ENCODE measurements around the gene KRTAP29-1. TPM values are rescaled to one million over a fixed set of nuclear protein-coding genes. Genes with fewer than 3 reads are reported as not detected.

The KRTAP29-1 gene
- total and polyA plus RNA-seq, 2 experiments from 2014 or later: not detected

DNA sequence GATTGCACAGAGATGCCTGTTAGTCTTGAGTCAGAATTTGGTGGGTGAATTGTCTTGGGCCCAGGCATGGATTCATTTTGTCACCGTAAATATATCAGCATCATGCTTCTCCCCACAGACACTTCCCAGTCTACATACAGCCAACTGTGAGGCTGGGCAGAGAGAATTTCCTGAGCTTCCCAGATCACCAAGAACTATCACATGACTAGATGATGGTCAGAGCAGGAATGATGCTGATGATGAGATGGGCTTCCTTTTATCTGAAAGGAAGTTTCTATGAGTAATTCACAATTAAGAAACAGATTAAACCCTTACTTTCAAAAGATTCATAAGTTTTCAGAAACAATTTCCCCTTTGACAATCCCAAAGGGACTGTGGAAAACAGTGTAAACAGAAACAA, 47.8 kb downstream of the KRTAP29-1 start:
- Histone ChIP-seq H3K27ac (no peak overlapping the region), H3K9me3 (ENCODE audit: low read depth) (no peaks in the 10 kb centered on the region), H3K4me1 (ENCODE audit: low read depth) (no peaks in the 10 kb centered on the region), H3K36me3 (no peaks in the 10 kb centered on the region), H3K4me3 (no peak overlapping the region), H3K27me3 (peaks cover 67% of the 10 kb centered on the region)
- no peak for DNase-seq (ENCODE audit: low read depth in 1 of 2, low spot score in 1 of 2)
- TF ChIP-seq, protein P1, sequence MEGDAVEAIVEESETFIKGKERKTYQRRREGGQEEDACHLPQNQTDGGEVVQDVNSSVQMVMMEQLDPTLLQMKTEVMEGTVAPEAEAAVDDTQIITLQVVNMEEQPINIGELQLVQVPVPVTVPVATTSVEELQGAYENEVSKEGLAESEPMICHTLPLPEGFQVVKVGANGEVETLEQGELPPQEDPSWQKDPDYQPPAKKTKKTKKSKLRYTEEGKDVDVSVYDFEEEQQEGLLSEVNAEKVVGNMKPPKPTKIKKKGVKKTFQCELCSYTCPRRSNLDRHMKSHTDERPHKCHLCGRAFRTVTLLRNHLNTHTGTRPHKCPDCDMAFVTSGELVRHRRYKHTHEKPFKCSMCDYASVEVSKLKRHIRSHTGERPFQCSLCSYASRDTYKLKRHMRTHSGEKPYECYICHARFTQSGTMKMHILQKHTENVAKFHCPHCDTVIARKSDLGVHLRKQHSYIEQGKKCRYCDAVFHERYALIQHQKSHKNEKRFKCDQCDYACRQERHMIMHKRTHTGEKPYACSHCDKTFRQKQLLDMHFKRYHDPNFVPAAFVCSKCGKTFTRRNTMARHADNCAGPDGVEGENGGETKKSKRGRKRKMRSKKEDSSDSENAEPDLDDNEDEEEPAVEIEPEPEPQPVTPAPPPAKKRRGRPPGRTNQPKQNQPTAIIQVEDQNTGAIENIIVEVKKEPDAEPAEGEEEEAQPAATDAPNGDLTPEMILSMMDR (IDR thresholded peaks at IDR 0.05; ENCODE audit: low read depth, low read length): no peak

Other genes with a start within 250 kb of the KRTAP29-1 start
Only the 30 nearest of the 37 such genes appear.
- gene KRTAP4-16, start 200.6 kb downstream of the KRTAP29-1 start, total RNA-seq: not detected in 2 replicates
- not detected in 2 replicates for gene KRTAP4-16, start 200.6 kb downstream of the KRTAP29-1 start, polyA plus RNA-seq
- not detected in 2 replicates for gene KRTAP4-9, start 197.5 kb downstream of the KRTAP29-1 start, total RNA-seq
- gene KRTAP4-9, start 197.5 kb downstream of the KRTAP29-1 start, polyA plus RNA-seq: not detected in 2 replicates
- not detected in 2 replicates for gene KRTAP4-11, start 184.5 kb downstream of the KRTAP29-1 start, total RNA-seq
- gene KRTAP4-11, start 184.5 kb downstream of the KRTAP29-1 start, polyA plus RNA-seq: not detected in 2 replicates
- gene KRTAP4-12, start 178.7 kb downstream of the KRTAP29-1 start, total RNA-seq: not detected in 2 replicates
- gene KRTAP4-12, start 178.7 kb downstream of the KRTAP29-1 start, polyA plus RNA-seq: not detected in 2 replicates
- gene KRTAP4-6, start 162.3 kb downstream of the KRTAP29-1 start, total RNA-seq: not detected in 2 replicates
- not detected in 2 replicates for gene KRTAP4-6, start 162.3 kb downstream of the KRTAP29-1 start, polyA plus RNA-seq
- not detected in 2 replicates for gene KRTAP4-5, start 153.0 kb downstream of the KRTAP29-1 start, total RNA-seq
- gene KRTAP4-5, start 153.0 kb downstream of the KRTAP29-1 start, polyA plus RNA-seq: not detected in 2 replicates
- gene KRTAP4-4, start 142.1 kb downstream of the KRTAP29-1 start, total RNA-seq: not detected in 2 replicates
- gene KRTAP4-4, start 142.1 kb downstream of the KRTAP29-1 start, polyA plus RNA-seq: not detected in 2 replicates
- gene KRTAP4-3, start 134.6 kb downstream of the KRTAP29-1 start, total RNA-seq: not detected in 2 replicates
- gene KRTAP4-3, start 134.6 kb downstream of the KRTAP29-1 start, polyA plus RNA-seq: not detected in 2 replicates
- gene KRTAP4-2, start 124.6 kb downstream of the KRTAP29-1 start, total RNA-seq: not detected in 2 replicates
- not detected in 2 replicates for gene KRTAP4-2, start 124.6 kb downstream of the KRTAP29-1 start, polyA plus RNA-seq
- gene KRTAP4-1, start 117.9 kb downstream of the KRTAP29-1 start, total RNA-seq: not detected in 2 replicates
- not detected in 2 replicates for gene KRTAP4-1, start 117.9 kb downstream of the KRTAP29-1 start, polyA plus RNA-seq
- gene KRTAP9-1, start 113.0 kb downstream of the KRTAP29-1 start, total RNA-seq: not detected in 2 replicates
- gene KRTAP9-1, start 113.0 kb downstream of the KRTAP29-1 start, polyA plus RNA-seq: not detected in 2 replicates
- gene KRTAP9-2, start 76.2 kb downstream of the KRTAP29-1 start, total RNA-seq: not detected in 2 replicates
- gene KRTAP9-2, start 76.2 kb downstream of the KRTAP29-1 start, polyA plus RNA-seq: not detected in 2 replicates
- not detected in 2 replicates for gene KRTAP9-3, start 70.4 kb downstream of the KRTAP29-1 start, total RNA-seq
- not detected in 2 replicates for gene KRTAP9-3, start 70.4 kb downstream of the KRTAP29-1 start, polyA plus RNA-seq
- gene KRTAP9-8, start 64.9 kb downstream of the KRTAP29-1 start, total RNA-seq: not detected in 2 replicates
- not detected in 2 replicates for gene KRTAP9-8, start 64.9 kb downstream of the KRTAP29-1 start, polyA plus RNA-seq
- not detected in 2 replicates for gene KRTAP9-4, start 53.2 kb downstream of the KRTAP29-1 start, total RNA-seq
- not detected in 2 replicates for gene KRTAP9-4, start 53.2 kb downstream of the KRTAP29-1 start, polyA plus RNA-seq
- gene KRTAP9-9, start 47.5 kb downstream of the KRTAP29-1 start, total RNA-seq: not detected in 2 replicates
- gene KRTAP9-9, start 47.5 kb downstream of the KRTAP29-1 start, polyA plus RNA-seq: not detected in 2 replicates
- not detected in 2 replicates for gene KRTAP9-6, start 37.5 kb downstream of the KRTAP29-1 start, total RNA-seq
- not detected in 2 replicates for gene KRTAP9-6, start 37.5 kb downstream of the KRTAP29-1 start, polyA plus RNA-seq
- not detected in 2 replicates for gene KRTAP9-7, start 27.2 kb downstream of the KRTAP29-1 start, total RNA-seq
- gene KRTAP9-7, start 27.2 kb downstream of the KRTAP29-1 start, polyA plus RNA-seq: not detected in 2 replicates
- not detected in 2 replicates for gene KRTAP16-1, start 6.5 kb upstream of the KRTAP29-1 start, total RNA-seq
- not detected in 2 replicates for gene KRTAP16-1, start 6.5 kb upstream of the KRTAP29-1 start, polyA plus RNA-seq
- gene KRTAP17-1, start 12.9 kb upstream of the KRTAP29-1 start, total RNA-seq: not detected in 2 replicates
- gene KRTAP17-1, start 12.9 kb upstream of the KRTAP29-1 start, polyA plus RNA-seq: not detected in 2 replicates
- not detected in 2 replicates for gene KRT33A, start 48.0 kb upstream of the KRTAP29-1 start, total RNA-seq
- gene KRT33A, start 48.0 kb upstream of the KRTAP29-1 start, polyA plus RNA-seq: not detected in 2 replicates
- not detected in 2 replicates for gene KRT33B, start 67.0 kb upstream of the KRTAP29-1 start, total RNA-seq
- gene KRT33B, start 67.0 kb upstream of the KRTAP29-1 start, polyA plus RNA-seq: not detected in 2 replicates
- gene KRT34, start 79.5 kb upstream of the KRTAP29-1 start, total RNA-seq: not detected in 2 replicates
- not detected in 2 replicates for gene KRT34, start 79.5 kb upstream of the KRTAP29-1 start, polyA plus RNA-seq
- not detected in 2 replicates for gene KRT31, start 94.8 kb upstream of the KRTAP29-1 start, total RNA-seq
- not detected in 2 replicates for gene KRT31, start 94.8 kb upstream of the KRTAP29-1 start, polyA plus RNA-seq
- gene KRT37, start 121.7 kb upstream of the KRTAP29-1 start, total RNA-seq: not detected in 2 replicates
- gene KRT37, start 121.7 kb upstream of the KRTAP29-1 start, polyA plus RNA-seq: not detected in 2 replicates
- not detected in 2 replicates for gene KRT38, start 138.1 kb upstream of the KRTAP29-1 start, total RNA-seq
- not detected in 2 replicates for gene KRT38, start 138.1 kb upstream of the KRTAP29-1 start, polyA plus RNA-seq
- not detected in 2 replicates for gene KRT32, start 164.5 kb upstream of the KRTAP29-1 start, total RNA-seq
- gene KRT32, start 164.5 kb upstream of the KRTAP29-1 start, polyA plus RNA-seq: not detected in 2 replicates
- gene KRT35, start 178.3 kb upstream of the KRTAP29-1 start, total RNA-seq: not detected in 2 replicates
- not detected in 2 replicates for gene KRT35, start 178.3 kb upstream of the KRTAP29-1 start, polyA plus RNA-seq
- not detected in 2 replicates for gene KRT36, start 187.1 kb upstream of the KRTAP29-1 start, total RNA-seq
- not detected in 2 replicates for gene KRT36, start 187.1 kb upstream of the KRTAP29-1 start, polyA plus RNA-seq
- gene KRT13, start 202.8 kb upstream of the KRTAP29-1 start, total RNA-seq: not detected in 2 replicates
- not detected in 2 replicates for gene KRT13, start 202.8 kb upstream of the KRTAP29-1 start, polyA plus RNA-seq

All from cardiac muscle cell (in vitro differentiated cells and primary cell).